H1 (cell line): ENCODE data around the gene SLC25A39. TPM values are rescaled to one million over a fixed set of nuclear protein-coding genes. Genes with fewer than 3 reads are reported as not detected.

Source experiments
- CHD7 ChIP-seq: fragments of 300-600 bp; sonication (generic); IDR thresholded peaks from 2 replicates; pipeline ENCODE4 v1.7.1; 2012; ENCODE audit warnings: low read length, moderate library complexity, mild to moderate bottlenecking, inconsistent platforms; ENCODE audit not compliant: insufficient replicate concordance
- polyA plus RNA-seq, 7 experiments: library from polyadenylated mRNA; depleted of rRNA in 3 of 7; stranded (reverse) in 5 of 7; unstranded in 2 of 7; fragments of >200 nt in 5 of 7; fragments of 200-250 nt in 2 of 7; gene quantifications; 1 replicate in 5 of 7; 2 replicates in 1 of 7; 4 replicates in 1 of 7; pipeline versions ENCODE4 v1.2.1 to v1.2.3, GENCODE V29; 2011 to 2013; ENCODE audit warnings: missing spikeins in 2 of 7, mixed read lengths in 2 of 7
- total RNA-seq: library from RNA; stranded (reverse); fragmentation: NEBNext Ultra II Directional; extraction: Animal tissue kit (Norgen Biotek cat#: 25700); gene quantifications from 2 replicates; pipeline ENCODE4 v1.2.1, GENCODE V29; 2021

Gene SLC25A39
- total and polyA plus RNA-seq, 2 of the 8 experiments (the other 6 are each of a cell fraction or from before 2014, with no cell fraction given): 200 to 291 TPM

GRCh38 chr17:44314031-44314430 lies 10.6 kb downstream of the SLC25A39 start (continued):
- TF ChIP-seq CHD7: no peak
- TF ChIP-seq, all 59 proteins: peak for 0
